BE2C (cell line): ENCODE data around the gene UBD.

Experiments used
- DNase-seq: peaks from one replicate; pipeline ENCODE4 v3.0.0-alpha.2; 2020
- H3K27me3 ChIP-seq: fragments of 250-450 bp; sonication (Bioruptor Pico); 2 replicates; pipeline ENCODE4 v1.5.1; 2020; ENCODE audit warnings: mild to moderate bottlenecking
- H3K36me3 ChIP-seq: fragments of 250-450 bp; sonication (Bioruptor Pico); 2 replicates; pipeline ENCODE4 v1.5.1; 2020; ENCODE audit warnings: mild to moderate bottlenecking
- H3K4me1 ChIP-seq: fragments of 250-450 bp; sonication (Bioruptor Pico); 2 replicates; pipeline ENCODE4 v1.5.1; 2020
- H3K4me3 ChIP-seq: 2 replicates; pipeline ENCODE4 v1.5.1; 2011; ENCODE audit warnings: low read depth, low read length
- H3K9me3 ChIP-seq: fragments of 250-450 bp; sonication (Bioruptor Pico); 2 replicates; pipeline ENCODE4 v1.5.1; 2020
- TF ChIP-seq, protein P1 (sequence below): IDR thresholded peaks from 2 replicates; pipeline ENCODE4 v1.5.1; 2012; ENCODE audit warnings: mild to moderate bottlenecking, low read depth, low read length

UBD gene

DNA sequence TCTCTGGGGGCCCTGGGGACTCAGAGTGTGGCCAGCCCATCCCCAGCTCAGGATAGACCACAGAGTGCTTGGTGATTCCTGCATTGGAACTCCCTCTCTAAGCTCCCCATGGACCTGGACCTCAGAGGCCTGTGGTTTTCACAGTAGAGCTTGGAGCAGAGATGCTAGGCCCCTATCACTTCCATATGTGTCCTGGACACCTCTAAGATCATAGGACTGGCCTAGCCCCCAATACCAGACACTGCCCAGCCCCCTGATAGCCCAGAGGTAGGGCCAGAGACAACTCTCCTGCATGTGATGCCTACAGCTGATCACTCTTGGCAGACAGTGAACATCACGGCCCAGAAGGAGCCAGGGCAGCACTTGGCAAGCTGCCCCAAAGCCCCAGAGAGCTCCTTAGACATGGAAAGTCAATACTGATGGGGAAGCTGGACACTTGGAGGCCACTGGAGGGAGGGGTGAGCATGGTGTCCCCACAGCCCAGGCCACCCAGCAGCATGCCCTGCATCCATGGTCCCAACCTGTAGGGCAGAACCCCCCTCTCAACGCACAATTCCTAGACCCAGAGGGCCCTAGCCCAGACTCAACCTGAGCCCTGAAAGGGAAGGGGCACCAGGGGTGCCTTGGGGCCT lies 27.1 kb downstream of the UBD start:
- no peak for DNase-seq
- Histone ChIP-seq H3K4me1 (no peaks in the 10 kb centered on the region), H3K9me3 (no peaks in the 10 kb centered on the region), H3K27me3 (no peaks in the 10 kb centered on the region), H3K4me3 (no peak overlapping the region), H3K36me3 (no peaks in the 10 kb centered on the region)
- TF ChIP-seq, protein P1, sequence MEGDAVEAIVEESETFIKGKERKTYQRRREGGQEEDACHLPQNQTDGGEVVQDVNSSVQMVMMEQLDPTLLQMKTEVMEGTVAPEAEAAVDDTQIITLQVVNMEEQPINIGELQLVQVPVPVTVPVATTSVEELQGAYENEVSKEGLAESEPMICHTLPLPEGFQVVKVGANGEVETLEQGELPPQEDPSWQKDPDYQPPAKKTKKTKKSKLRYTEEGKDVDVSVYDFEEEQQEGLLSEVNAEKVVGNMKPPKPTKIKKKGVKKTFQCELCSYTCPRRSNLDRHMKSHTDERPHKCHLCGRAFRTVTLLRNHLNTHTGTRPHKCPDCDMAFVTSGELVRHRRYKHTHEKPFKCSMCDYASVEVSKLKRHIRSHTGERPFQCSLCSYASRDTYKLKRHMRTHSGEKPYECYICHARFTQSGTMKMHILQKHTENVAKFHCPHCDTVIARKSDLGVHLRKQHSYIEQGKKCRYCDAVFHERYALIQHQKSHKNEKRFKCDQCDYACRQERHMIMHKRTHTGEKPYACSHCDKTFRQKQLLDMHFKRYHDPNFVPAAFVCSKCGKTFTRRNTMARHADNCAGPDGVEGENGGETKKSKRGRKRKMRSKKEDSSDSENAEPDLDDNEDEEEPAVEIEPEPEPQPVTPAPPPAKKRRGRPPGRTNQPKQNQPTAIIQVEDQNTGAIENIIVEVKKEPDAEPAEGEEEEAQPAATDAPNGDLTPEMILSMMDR = no peak

- Histone ChIP-seq H3K36me3 (no peaks in the 10 kb centered on the region), H3K27me3 (no peaks in the 10 kb centered on the region), H3K4me3 (no peak overlapping the region), H3K9me3 (no peaks in the 10 kb centered on the region), H3K4me1 (no peaks in the 10 kb centered on the region)
- DNase-seq = no peak
- TF ChIP-seq, protein P1 = no peak
Measured at GRCh38 chr6:29531668-29532067, 27.9 kb downstream of the UBD start.

DNA sequence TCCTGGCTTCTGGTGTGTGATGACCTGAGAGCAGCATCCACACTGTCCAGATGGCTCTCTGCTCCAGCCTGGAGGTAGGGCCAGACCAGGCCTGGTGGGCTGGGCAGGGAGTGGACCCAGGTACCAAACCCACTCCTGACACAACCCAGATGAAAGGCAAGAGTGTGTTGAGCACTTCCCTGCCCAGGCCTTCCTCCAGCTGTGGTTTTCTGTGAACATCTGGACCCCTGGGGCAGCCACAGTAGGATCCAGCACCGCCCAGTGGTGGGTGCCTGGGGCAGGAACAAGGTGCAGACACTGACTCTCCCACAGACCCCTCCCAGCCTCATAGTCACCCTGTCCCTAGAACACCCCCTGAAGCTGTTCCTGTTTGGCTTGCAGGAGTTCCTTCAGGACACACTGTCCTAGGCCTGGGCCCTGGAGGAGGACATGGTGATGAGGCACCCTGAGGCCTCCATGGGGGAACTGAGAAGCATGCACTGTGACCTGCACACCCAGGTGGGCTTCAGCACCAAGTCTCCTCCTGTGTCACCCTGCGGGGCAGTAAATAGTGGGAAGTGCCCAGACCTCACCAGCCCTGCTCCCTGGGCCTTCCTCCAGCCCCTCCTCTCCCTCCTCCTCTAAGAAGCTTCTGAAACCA lies 28.7 kb downstream of the UBD start:
- TF ChIP-seq, protein P1 = no peak
- H3K9me3 ChIP-seq = no peaks in the 10 kb centered on the region
- H3K4me3 ChIP-seq = no peak overlapping the region
- no peak for DNase-seq
- 0 out of 2 replicates have a peak, but pooled peaks cover 2% of the 10 kb centered on the region for H3K27me3 ChIP-seq
- no peaks in the 10 kb centered on the region for H3K4me1 ChIP-seq
- no peaks in the 10 kb centered on the region for H3K36me3 ChIP-seq

GRCh38 chr6:29529956-29530355 lies 29.6 kb downstream of the UBD start:
- Histone ChIP-seq H3K36me3 (no peaks in the 10 kb centered on the region), H3K9me3 (no peaks in the 10 kb centered on the region), H3K4me3 (no peak overlapping the region), H3K27me3 (0 out of 2 replicates have a peak, but pooled peaks cover 7% of the 10 kb centered on the region), H3K4me1 (no peaks in the 10 kb centered on the region)
- TF ChIP-seq, protein P1 = no peak
- no peak for DNase-seq

GRCh38 chr6:29528988-29529560 lies 30.5 kb downstream of the UBD start:
- H3K4me3 ChIP-seq = no peak overlapping the region
- TF ChIP-seq, protein P1 = no peak
- H3K4me1 ChIP-seq = no peaks in the 10 kb centered on the region
- no peaks in the 10 kb centered on the region for H3K9me3 ChIP-seq
- no peaks in the 10 kb centered on the region for H3K36me3 ChIP-seq
- no peak for DNase-seq
- 0 out of 2 replicates have a peak, but pooled peaks cover 7% of the 10 kb centered on the region for H3K27me3 ChIP-seq
